HepG2 (cell line): ENCODE results near the gene SRRM3. TPM values are rescaled to one million over a fixed set of nuclear protein-coding genes. Genes with fewer than 3 reads are reported as not detected.

ENCODE experiments used
- E2F5 ChIP-seq: sonication (generic); formaldehyde crosslinking; conservative IDR thresholded peaks from 2 replicates; pipeline ENCODE4 v1.4.0; 2020; ENCODE audit warnings: missing genetic modification reagents
- FOXC1 ChIP-seq: sonication (generic); formaldehyde crosslinking; IDR thresholded peaks from 2 replicates; pipeline ENCODE4 v1.8.0; 2022; ENCODE audit warnings: mild to moderate bottlenecking, missing genetic modification reagents, borderline replicate concordance
- IKZF4 ChIP-seq: sonication (generic); formaldehyde crosslinking; IDR thresholded peaks from 2 replicates; pipeline ENCODE4 v1.5.1; 2020; ENCODE audit warnings: borderline replicate concordance, mild to moderate bottlenecking, low read depth, missing genetic modification reagents; ENCODE audit errors: not compliant biosample characterization
- IRF2 ChIP-seq: IDR thresholded peaks from 2 replicates; pipeline ENCODE4 v1.6.1; 2018; ENCODE audit warnings: missing genetic modification reagents, missing compliant biosample characterization
- KLF11 ChIP-seq: IDR thresholded peaks from 2 replicates; pipeline ENCODE4 v1.6.1; 2016; ENCODE audit warnings: missing compliant biosample characterization
- MAF1 ChIP-seq: sonication (generic); formaldehyde crosslinking; IDR thresholded peaks from 2 replicates; pipeline ENCODE4 v1.5.0; 2020; ENCODE audit warnings: missing genetic modification reagents, borderline replicate concordance
- MAZ ChIP-seq, 2 experiments: sonication (generic) in 1 of 2; formaldehyde crosslinking in 1 of 2; IDR thresholded peaks; 2 replicates each; pipeline versions ENCODE4 v1.5.0 to v1.6.1; 2012 to 2020; ENCODE audit warnings: low read depth in 2 of 2, mild to moderate bottlenecking in 2 of 2, borderline replicate concordance in 1 of 2, improper control_type of control experiment in 1 of 2, low read length in 1 of 2, missing genetic modification reagents in 1 of 2, moderate library complexity in 1 of 2
- SIN3A ChIP-seq: IDR thresholded peaks from 2 replicates; pipeline ENCODE4 v1.6.1; 2011; ENCODE audit warnings: low read depth, mild to moderate bottlenecking, control low read depth, low read length, borderline replicate concordance
- SOX5 ChIP-seq: IDR thresholded peaks from 2 replicates; pipeline ENCODE4 v1.6.1; 2016; ENCODE audit warnings: borderline replicate concordance
- TARDBP ChIP-seq: sonication (generic); formaldehyde crosslinking; IDR thresholded peaks from 2 replicates; pipeline ENCODE4 v1.8.0; 2022; ENCODE audit warnings: mild to moderate bottlenecking, missing genetic modification reagents
- ZBTB10 ChIP-seq: sonication (generic); formaldehyde crosslinking; IDR thresholded peaks from 2 replicates; pipeline ENCODE4 v1.4.0; 2020; ENCODE audit warnings: missing genetic modification reagents, borderline replicate concordance
- ZNF235 ChIP-seq: sonication (generic); formaldehyde crosslinking; IDR thresholded peaks from 2 replicates; pipeline ENCODE4 v1.8.1; 2023; ENCODE audit warnings: mild to moderate bottlenecking, missing genetic modification reagents, borderline replicate concordance
- ZNF564 ChIP-seq: sonication (generic); formaldehyde crosslinking; IDR thresholded peaks from 2 replicates; pipeline ENCODE4 v1.8.1; 2023; ENCODE audit warnings: mild to moderate bottlenecking, missing genetic modification reagents
- ZZZ3 ChIP-seq: sonication (generic); formaldehyde crosslinking; IDR thresholded peaks from 2 replicates; pipeline ENCODE4 v1.4.0; 2020; ENCODE audit warnings: missing genetic modification reagents, mild to moderate bottlenecking, borderline replicate concordance
- polyA plus RNA-seq, 8 experiments: library from polyadenylated mRNA; depleted of rRNA in 3 of 8; stranded (reverse) in 7 of 8; unstranded in 1 of 8; fragments of >200 nt; fragmentation: Illumina TruSeq in 4 of 8; extraction: Trizol in 4 of 8; gene quantifications; 2 replicates each; pipeline versions ENCODE4 v1.2.1 to v1.2.3, GENCODE V29; 2011 to 2016; ENCODE audit warnings: low read depth in 4 of 8, missing spikeins in 1 of 8, mixed read lengths in 1 of 8; ENCODE audit not compliant: insufficient read depth in 1 of 8
- total RNA-seq, 5 experiments: library from RNA; depleted of rRNA; stranded (reverse); fragments of >200 nt; fragmentation: Illumina TruSeq; extraction: Trizol; gene quantifications; 2 replicates each; pipeline ENCODE4 v1.2.3, GENCODE V29; 2016; ENCODE audit warnings: low read depth in 1 of 5
- TF ChIP-seq, protein P1 (sequence below): IDR thresholded peaks from 2 replicates; pipeline ENCODE4 v1.6.1; 2016; ENCODE audit warnings: control low read depth
- TF ChIP-seq, protein P2 (sequence below): sonication (generic); formaldehyde crosslinking; IDR thresholded peaks from 2 replicates; pipeline ENCODE4 v1.5.1; 2020; ENCODE audit warnings: mild to moderate bottlenecking, moderate library complexity, missing genetic modification reagents
- TF ChIP-seq, protein P3 (sequence below): IDR thresholded peaks from 2 replicates; pipeline ENCODE4 v1.6.1; 2016; ENCODE audit warnings: missing genetic modification reagents, missing compliant biosample characterization
- TF ChIP-seq, protein P4 (sequence below): sonication (generic); formaldehyde crosslinking; IDR thresholded peaks from 2 replicates; pipeline ENCODE4 v1.8.1; 2023; ENCODE audit warnings: missing genetic modification reagents, mild to moderate bottlenecking, borderline replicate concordance

SRRM3 gene
- total and polyA plus RNA-seq, 2 of the 13 experiments (the other 11 are each of a cell fraction or from before 2014, with no cell fraction given): 0.13 to 0.54 TPM

DNA sequence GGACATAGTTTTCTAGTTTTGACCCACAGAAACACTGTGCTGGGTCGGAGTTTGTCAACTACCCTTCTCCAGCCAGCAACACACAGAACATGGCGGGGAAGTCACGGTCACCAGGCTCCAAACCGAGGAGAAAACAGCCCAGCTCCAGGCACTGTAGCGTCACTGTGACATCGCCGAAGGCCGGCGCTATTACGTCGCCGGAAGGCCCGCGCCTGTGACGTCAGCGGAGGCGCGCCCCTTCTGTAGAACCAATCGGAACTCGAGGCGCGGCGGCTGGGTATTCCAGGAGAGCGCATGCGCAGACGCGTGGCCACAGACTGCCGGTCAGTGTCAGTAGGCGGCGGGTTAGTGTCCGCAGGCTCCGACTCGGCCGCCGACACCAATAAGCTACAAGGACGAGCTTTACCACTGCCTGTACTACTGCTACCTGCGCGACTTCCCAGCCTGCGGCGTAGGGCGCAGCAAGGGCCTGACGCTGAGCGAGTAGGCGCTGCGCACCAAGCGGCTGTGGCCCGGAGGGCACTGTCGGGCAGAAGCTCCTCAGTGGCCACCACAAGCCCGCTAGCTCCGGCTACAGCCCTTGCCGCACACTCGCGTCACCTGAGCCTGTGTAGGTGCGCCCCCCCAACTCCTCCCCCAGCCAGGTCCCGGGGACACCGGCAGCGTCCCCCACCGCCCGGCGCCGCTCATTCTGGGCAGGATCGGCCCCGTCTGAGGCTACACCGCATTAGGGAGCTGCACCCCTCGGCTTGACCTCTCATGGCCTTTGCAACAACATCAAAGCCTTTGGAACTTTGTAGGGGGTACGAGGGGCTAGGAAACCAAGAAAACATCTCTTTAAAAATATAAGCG lies 35.1 kb upstream of the SRRM3 start (continued):
- peak; percentile 74; the same call in 1 of the 2 replicates for TF ChIP-seq KLF11 (CRISPR knock-in tag)
- TF ChIP-seq FOXC1: no peak; the same call in 1 of the 2 replicates
- TF ChIP-seq SOX5: peak; percentile 47; the same call in 1 of the 2 replicates
- TF ChIP-seq SIN3A: no peak
- TF ChIP-seq ZZZ3: peak; percentile 63; the same call in 1 of the 2 replicates
- no peak for TF ChIP-seq E2F5 (CRISPR knock-in tag)
- no peak for TF ChIP-seq MAZ (IDR thresholded peaks at IDR 0.05; ENCODE audit: borderline replicate concordance, low read depth, low read length)
- peak; percentile 63; the same call in 1 of the 2 replicates for TF ChIP-seq MAZ (CRISPR knock-in tag; IDR thresholded peaks at IDR 0.05; ENCODE audit: low read depth)
- TF ChIP-seq MAF1: 0 out of 2 replicates have a peak, but pooled peaks have one; percentile 65
- TF ChIP-seq ZBTB10 (CRISPR knock-in tag): 0 out of 2 replicates have a peak, but pooled peaks have one; percentile 31
- TF ChIP-seq IKZF4 (CRISPR knock-in tag): no peak
- TF ChIP-seq, protein P1, sequence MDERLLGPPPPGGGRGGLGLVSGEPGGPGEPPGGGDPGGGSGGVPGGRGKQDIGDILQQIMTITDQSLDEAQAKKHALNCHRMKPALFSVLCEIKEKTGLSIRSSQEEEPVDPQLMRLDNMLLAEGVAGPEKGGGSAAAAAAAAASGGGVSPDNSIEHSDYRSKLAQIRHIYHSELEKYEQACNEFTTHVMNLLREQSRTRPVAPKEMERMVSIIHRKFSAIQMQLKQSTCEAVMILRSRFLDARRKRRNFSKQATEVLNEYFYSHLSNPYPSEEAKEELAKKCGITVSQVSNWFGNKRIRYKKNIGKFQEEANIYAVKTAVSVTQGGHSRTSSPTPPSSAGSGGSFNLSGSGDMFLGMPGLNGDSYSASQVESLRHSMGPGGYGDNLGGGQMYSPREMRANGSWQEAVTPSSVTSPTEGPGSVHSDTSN (CRISPR knock-in tag): no peak
- TF ChIP-seq ZNF235 (CRISPR knock-in tag): 0 out of 2 replicates have a peak, but pooled peaks have one; percentile 26
- TF ChIP-seq, protein P2, sequence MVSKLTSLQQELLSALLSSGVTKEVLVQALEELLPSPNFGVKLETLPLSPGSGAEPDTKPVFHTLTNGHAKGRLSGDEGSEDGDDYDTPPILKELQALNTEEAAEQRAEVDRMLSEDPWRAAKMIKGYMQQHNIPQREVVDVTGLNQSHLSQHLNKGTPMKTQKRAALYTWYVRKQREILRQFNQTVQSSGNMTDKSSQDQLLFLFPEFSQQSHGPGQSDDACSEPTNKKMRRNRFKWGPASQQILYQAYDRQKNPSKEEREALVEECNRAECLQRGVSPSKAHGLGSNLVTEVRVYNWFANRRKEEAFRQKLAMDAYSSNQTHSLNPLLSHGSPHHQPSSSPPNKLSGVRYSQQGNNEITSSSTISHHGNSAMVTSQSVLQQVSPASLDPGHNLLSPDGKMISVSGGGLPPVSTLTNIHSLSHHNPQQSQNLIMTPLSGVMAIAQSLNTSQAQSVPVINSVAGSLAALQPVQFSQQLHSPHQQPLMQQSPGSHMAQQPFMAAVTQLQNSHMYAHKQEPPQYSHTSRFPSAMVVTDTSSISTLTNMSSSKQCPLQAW (CRISPR knock-in tag): no peak; the same call in 1 of the 2 replicates
- TF ChIP-seq, protein P3, sequence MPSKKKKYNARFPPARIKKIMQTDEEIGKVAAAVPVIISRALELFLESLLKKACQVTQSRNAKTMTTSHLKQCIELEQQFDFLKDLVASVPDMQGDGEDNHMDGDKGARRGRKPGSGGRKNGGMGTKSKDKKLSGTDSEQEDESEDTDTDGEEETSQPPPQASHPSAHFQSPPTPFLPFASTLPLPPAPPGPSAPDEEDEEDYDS (CRISPR knock-in tag): peak; percentile 73
- peak; percentile 42; the same call in 1 of the 2 replicates for TF ChIP-seq ZNF564 (CRISPR knock-in tag)
- TF ChIP-seq IRF2 (CRISPR knock-in tag): peak; percentile 80
- TF ChIP-seq, protein P4, sequence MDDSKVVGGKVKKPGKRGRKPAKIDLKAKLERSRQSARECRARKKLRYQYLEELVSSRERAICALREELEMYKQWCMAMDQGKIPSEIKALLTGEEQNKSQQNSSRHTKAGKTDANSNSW (CRISPR knock-in tag): peak; percentile 31; the same call in 1 of the 2 replicates
- TF ChIP-seq TARDBP: peak; percentile 80
